ENCODE results near the gene DNASE1L2.

Gene DNASE1L2

DNA sequence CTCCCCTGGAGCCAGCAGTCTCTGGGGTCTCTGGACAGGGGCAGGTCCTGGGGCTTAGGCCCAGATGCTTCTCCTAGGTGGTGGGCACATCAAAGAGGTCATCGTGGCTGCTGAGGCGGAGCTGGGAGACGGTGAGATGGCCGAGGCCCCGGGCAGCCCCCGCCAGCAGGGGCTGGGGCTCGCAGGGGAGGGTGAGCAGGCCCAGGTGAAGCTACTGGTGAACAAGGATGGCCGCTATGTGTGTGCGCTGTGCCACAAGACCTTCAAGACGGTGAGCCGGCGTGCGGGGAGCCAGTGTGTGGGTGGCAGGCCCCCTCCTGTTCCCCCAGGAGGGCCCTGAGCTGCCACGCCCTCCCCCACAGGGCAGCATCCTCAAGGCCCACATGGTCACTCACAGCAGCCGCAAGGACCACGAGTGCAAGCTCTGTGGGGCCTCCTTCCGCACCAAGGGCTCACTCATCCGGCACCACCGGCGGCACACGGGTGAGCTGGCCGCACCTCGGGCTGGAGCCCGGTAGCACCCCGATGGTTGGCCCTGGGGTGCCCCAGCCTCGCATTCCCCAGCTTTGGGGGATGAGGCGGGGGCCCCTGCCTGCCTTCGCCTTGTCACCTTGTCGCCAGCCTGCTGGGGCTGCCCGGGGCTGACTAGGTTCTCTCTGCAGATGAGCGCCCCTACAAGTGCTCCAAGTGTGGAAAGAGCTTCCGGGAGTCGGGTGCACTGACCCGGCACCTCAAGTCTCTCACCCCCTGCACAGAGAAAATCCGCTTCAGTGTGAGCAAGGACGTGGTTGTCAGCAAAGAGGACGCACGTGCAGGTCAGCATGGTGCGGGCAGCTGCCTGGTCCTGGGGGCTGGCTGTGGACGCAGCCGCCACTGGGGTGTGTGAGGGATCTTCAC, 3.9 kb upstream of the DNASE1L2 start:
- no peak overlapping the region for H2BK15ac ChIP-seq (ENCODE audit: low read depth, poor library complexity, severe bottlenecking)
- H3K9ac ChIP-seq (ENCODE audit: low read length) = no peak overlapping the region
- H3K9me3 ChIP-seq (ENCODE audit: control insufficient read depth, low read length) = no peaks in the 10 kb centered on the region
- H2BK12ac ChIP-seq (ENCODE audit: low read length in 2 of 2) = no peak overlapping the region
- no peak overlapping the region for H3K18ac ChIP-seq (ENCODE audit: low read depth in 1 of 2, low read length in 2 of 2)
- no peak overlapping the region for H4K91ac ChIP-seq (ENCODE audit: low read length)
- 95% methylated on average over 41 of the region's 41 CpGs for WGBS
- no peak overlapping the region for H2AFZ ChIP-seq (ENCODE audit: low read depth, low read length)
- H3K4me2 ChIP-seq (ENCODE audit: low read length, poor library complexity, severe bottlenecking) = no peak overlapping the region
- H3K4me3 ChIP-seq (ENCODE audit: insufficient read depth in 1 of 2, low read depth in 1 of 2, low read length in 2 of 2) = no peak overlapping the region
- H4K8ac ChIP-seq (ENCODE audit: low read length) = no peak overlapping the region
- H3K4me1 ChIP-seq (ENCODE audit: control insufficient read depth, insufficient read depth, low read depth, low read length) = peaks cover 22% of the 10 kb centered on the region
- no peak overlapping the region for H3K23ac ChIP-seq (ENCODE audit: low read length in 2 of 2)
- no peak overlapping the region for H3K4ac ChIP-seq (ENCODE audit: low read depth in 1 of 2, low read length in 2 of 2)
- no peak overlapping the region for H3K27ac ChIP-seq (ENCODE audit: low read length, poor library complexity, severe bottlenecking)
- H2BK5ac ChIP-seq (ENCODE audit: low read depth, low read length, poor library complexity, severe bottlenecking) = no peak overlapping the region
- H3K27me3 ChIP-seq (ENCODE audit: control insufficient read depth in 1 of 2, insufficient read depth in 1 of 2, low read length in 2 of 2) = peaks cover 3 to 11% of the 10 kb centered on the region in 2 experiments
- H2BK120ac ChIP-seq (ENCODE audit: low read depth, low read length) = no peak overlapping the region
- DNase-seq = no peak
- H2AK5ac ChIP-seq (ENCODE audit: low read length, severe bottlenecking) = no peak overlapping the region
- peaks cover 69 to 96% of the 10 kb centered on the region in 2 experiments for H3K36me3 ChIP-seq (ENCODE audit: control insufficient read depth in 1 of 2, insufficient read depth in 2 of 2, low read depth in 1 of 2, low read length in 2 of 2)
- H3K14ac ChIP-seq (ENCODE audit: low read length in 2 of 2) = no peak overlapping the region
- H3K79me1 ChIP-seq (replicated peaks; ENCODE audit: low read length, poor library complexity, severe bottlenecking) = peaks cover 32% of the 10 kb centered on the region

DNA sequence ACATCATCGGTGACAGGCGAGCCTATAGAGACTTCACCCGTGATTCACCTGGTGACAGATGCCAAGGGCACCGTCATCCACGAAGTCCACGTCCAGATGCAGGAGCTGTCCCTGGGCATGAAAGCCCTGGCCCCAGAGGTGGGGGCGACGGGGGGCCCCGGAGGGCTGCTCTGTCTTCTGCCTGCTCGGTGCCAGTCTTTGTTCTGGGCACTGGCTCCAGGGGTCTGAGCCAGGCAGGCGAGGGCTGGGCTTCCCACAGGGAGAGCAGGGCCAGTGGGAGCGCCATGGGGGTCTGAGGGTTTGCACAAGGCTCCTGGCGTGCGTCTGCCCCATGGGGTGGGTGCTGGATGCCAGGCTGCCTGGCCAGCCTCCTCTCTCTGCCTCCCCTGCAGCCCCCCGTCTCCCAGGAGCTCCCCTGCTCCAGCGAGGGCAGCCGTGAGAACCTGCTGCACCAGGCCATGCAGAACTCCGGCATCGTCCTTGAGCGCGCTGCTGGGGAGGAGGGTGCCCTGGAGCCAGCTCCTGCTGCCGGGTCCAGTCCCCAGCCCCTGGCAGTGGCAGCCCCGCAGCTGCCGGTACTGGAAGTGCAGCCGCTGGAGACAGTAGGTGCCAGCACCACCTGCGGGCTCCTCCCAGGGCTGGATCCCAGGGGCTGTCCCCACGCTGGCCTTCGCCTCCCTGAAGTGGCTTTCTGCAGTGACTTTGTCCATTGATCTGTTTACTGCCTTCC, 3.0 kb upstream of the DNASE1L2 start:
- no peak overlapping the region for H2BK12ac ChIP-seq (ENCODE audit: low read length in 2 of 2)
- no peak overlapping the region for H2AFZ ChIP-seq (ENCODE audit: low read depth, low read length)
- H3K27me3 ChIP-seq (ENCODE audit: control insufficient read depth in 1 of 2, insufficient read depth in 1 of 2, low read length in 2 of 2) = peaks cover 3 to 18% of the 10 kb centered on the region in 2 experiments
- DNase-seq = no peak
- H3K9me3 ChIP-seq (ENCODE audit: control insufficient read depth, low read length) = no peaks in the 10 kb centered on the region
- H4K8ac ChIP-seq (ENCODE audit: low read length) = no peak overlapping the region
- no peak overlapping the region for H3K9ac ChIP-seq (ENCODE audit: low read length)
- 96% methylated on average over 28 of the region's 28 CpGs for WGBS
- H3K4me1 ChIP-seq (ENCODE audit: control insufficient read depth, insufficient read depth, low read depth, low read length) = peaks cover 27% of the 10 kb centered on the region
- no peak overlapping the region for H3K18ac ChIP-seq (ENCODE audit: low read depth in 1 of 2, low read length in 2 of 2)
- no peak overlapping the region for H4K91ac ChIP-seq (ENCODE audit: low read length)
- no peak overlapping the region for H3K4ac ChIP-seq (ENCODE audit: low read depth in 1 of 2, low read length in 2 of 2)
- H3K27ac ChIP-seq (ENCODE audit: low read length, poor library complexity, severe bottlenecking) = no peak overlapping the region
- no peak overlapping the region for H2AK5ac ChIP-seq (ENCODE audit: low read length, severe bottlenecking)
- H3K23ac ChIP-seq (ENCODE audit: low read length in 2 of 2) = no peak overlapping the region
- no peak overlapping the region for H2BK15ac ChIP-seq (ENCODE audit: low read depth, poor library complexity, severe bottlenecking)
- H2BK5ac ChIP-seq (ENCODE audit: low read depth, low read length, poor library complexity, severe bottlenecking) = no peak overlapping the region
- no peak overlapping the region for H3K14ac ChIP-seq (ENCODE audit: low read length in 2 of 2)
- no peak overlapping the region for H2BK120ac ChIP-seq (ENCODE audit: low read depth, low read length)
- H3K79me1 ChIP-seq (replicated peaks; ENCODE audit: low read length, poor library complexity, severe bottlenecking) = peaks cover 30% of the 10 kb centered on the region
- H3K4me3 ChIP-seq (ENCODE audit: insufficient read depth in 1 of 2, low read depth in 1 of 2, low read length in 2 of 2) = no peak overlapping the region
- peaks cover 69 to 100% of the 10 kb centered on the region in 2 experiments for H3K36me3 ChIP-seq (ENCODE audit: control insufficient read depth in 1 of 2, insufficient read depth in 2 of 2, low read depth in 1 of 2, low read length in 2 of 2)
- no peak overlapping the region for H3K4me2 ChIP-seq (ENCODE audit: low read length, poor library complexity, severe bottlenecking)

GRCh38 chr16:2233872-2234812, 2.1 kb upstream of the DNASE1L2 start:
- H3K14ac ChIP-seq (ENCODE audit: low read length in 2 of 2) = no peak overlapping the region
- no peak for DNase-seq
- no peak overlapping the region for H3K23ac ChIP-seq (ENCODE audit: low read length in 2 of 2)
- H2AFZ ChIP-seq (ENCODE audit: low read depth, low read length) = no peak overlapping the region
- H2AK5ac ChIP-seq (ENCODE audit: low read length, severe bottlenecking) = no peak overlapping the region
- H2BK5ac ChIP-seq (ENCODE audit: low read depth, low read length, poor library complexity, severe bottlenecking) = no peak overlapping the region
- no peak overlapping the region for H2BK12ac ChIP-seq (ENCODE audit: low read length in 2 of 2)
- no peak overlapping the region for H3K4me2 ChIP-seq (ENCODE audit: low read length, poor library complexity, severe bottlenecking)
- no peak overlapping the region for H3K27ac ChIP-seq (ENCODE audit: low read length, poor library complexity, severe bottlenecking)
- no peak overlapping the region for H4K8ac ChIP-seq (ENCODE audit: low read length)
- H3K4ac ChIP-seq (ENCODE audit: low read depth in 1 of 2, low read length in 2 of 2) = no peak overlapping the region
- H2BK15ac ChIP-seq (ENCODE audit: low read depth, poor library complexity, severe bottlenecking) = no peak overlapping the region
- H3K9me3 ChIP-seq (ENCODE audit: control insufficient read depth, low read length) = no peaks in the 10 kb centered on the region
- H3K79me1 ChIP-seq (replicated peaks; ENCODE audit: low read length, poor library complexity, severe bottlenecking) = peaks cover 21% of the 10 kb centered on the region
- peaks cover 62 to 97% of the 10 kb centered on the region in 2 experiments for H3K36me3 ChIP-seq (ENCODE audit: control insufficient read depth in 1 of 2, insufficient read depth in 2 of 2, low read depth in 1 of 2, low read length in 2 of 2)
- 97% methylated on average over 51 of the region's 51 CpGs for WGBS
- no peak overlapping the region for H2BK120ac ChIP-seq (ENCODE audit: low read depth, low read length)
- no peak overlapping the region for H3K18ac ChIP-seq (ENCODE audit: low read depth in 1 of 2, low read length in 2 of 2)
- H3K27me3 ChIP-seq (ENCODE audit: control insufficient read depth in 1 of 2, insufficient read depth in 1 of 2, low read length in 2 of 2) = peaks cover 3 to 18% of the 10 kb centered on the region in 2 experiments
- peaks cover 27% of the 10 kb centered on the region for H3K4me1 ChIP-seq (ENCODE audit: control insufficient read depth, insufficient read depth, low read depth, low read length)
- no peak overlapping the region for H3K9ac ChIP-seq (ENCODE audit: low read length)
- H3K4me3 ChIP-seq (ENCODE audit: insufficient read depth in 1 of 2, low read depth in 1 of 2, low read length in 2 of 2) = no peak overlapping the region
- no peak overlapping the region for H4K91ac ChIP-seq (ENCODE audit: low read length)
